Trophoblast cell (in vitro differentiated cells and primary cell): ENCODE data around the gene CCNK.

Experiments used
- DNase-seq, 2 donors: peaks; one replicate each; pipeline ENCODE4 v3.0.0-alpha.2; 2016
- H2AFZ ChIP-seq: 2 replicates; pipeline ENCODE4 v1.6.1; 2013; ENCODE audit warnings: low read length, moderate library complexity, mild to moderate bottlenecking; ENCODE audit not compliant: insufficient read depth, poor library complexity
- H2AK5ac ChIP-seq: 2 replicates; pipeline ENCODE4 v1.6.1; 2013; ENCODE audit warnings: mild to moderate bottlenecking, low read length
- H2BK120ac ChIP-seq: 2 replicates; pipeline ENCODE4 v1.6.1; 2013; ENCODE audit warnings: low read length, mild to moderate bottlenecking, moderate library complexity; ENCODE audit not compliant: insufficient read depth, poor library complexity
- H2BK12ac ChIP-seq: 2 replicates; pipeline ENCODE4 v1.6.1; 2013; ENCODE audit warnings: mild to moderate bottlenecking, low read length, moderate library complexity
- H2BK5ac ChIP-seq: 2 replicates; pipeline ENCODE4 v1.6.1; 2013; ENCODE audit warnings: low read length, low read depth, moderate library complexity, mild to moderate bottlenecking; ENCODE audit not compliant: poor library complexity
- H3K14ac ChIP-seq: 2 replicates; pipeline ENCODE4 v1.6.1; 2013; ENCODE audit warnings: mild to moderate bottlenecking, low read length
- H3K18ac ChIP-seq: 2 replicates; pipeline ENCODE4 v1.6.1; 2013; ENCODE audit warnings: mild to moderate bottlenecking, low read length
- H3K23ac ChIP-seq: 2 replicates; pipeline ENCODE4 v1.6.1; 2013; ENCODE audit warnings: low read length
- H3K27ac ChIP-seq: 2 replicates; pipeline ENCODE4 v1.5.1; 2013; ENCODE audit warnings: low read depth, mild to moderate bottlenecking, inconsistent platforms, low read length, moderate library complexity
- H3K27me3 ChIP-seq: 2 replicates; pipeline ENCODE4 v1.6.1; 2013; ENCODE audit warnings: inconsistent platforms, mild to moderate bottlenecking, low read length, moderate library complexity; ENCODE audit not compliant: insufficient read depth
- H3K36me3 ChIP-seq, 2 experiments: 1 replicate in 1 of 2; 2 replicates in 1 of 2; pipeline ENCODE4 v1.6.1; 2013; ENCODE audit warnings: low read length in 2 of 2, mild to moderate bottlenecking in 2 of 2, moderate library complexity in 1 of 2; ENCODE audit not compliant: insufficient read depth in 2 of 2, control insufficient read depth in 1 of 2
- H3K4ac ChIP-seq: 2 replicates; pipeline ENCODE4 v1.6.1; 2013; ENCODE audit warnings: low read depth, mild to moderate bottlenecking, low read length, moderate library complexity
- H3K4me1 ChIP-seq, 2 experiments: 1 replicate in 1 of 2; 2 replicates in 1 of 2; pipeline ENCODE4 v1.6.1; 2013; ENCODE audit warnings: low read length in 2 of 2, mild to moderate bottlenecking in 2 of 2, moderate library complexity in 1 of 2; ENCODE audit not compliant: insufficient read depth in 2 of 2, control insufficient read depth in 1 of 2
- H3K4me2 ChIP-seq: 2 replicates; pipeline ENCODE4 v1.6.1; 2013; ENCODE audit warnings: inconsistent platforms, mild to moderate bottlenecking, low read length, moderate library complexity
- H3K4me3 ChIP-seq: 2 replicates; pipeline ENCODE4 v1.5.1; 2013; ENCODE audit warnings: mild to moderate bottlenecking, low read depth, low read length, inconsistent platforms
- H3K79me1 ChIP-seq: one replicate; pipeline ENCODE4 v1.6.1; 2013; ENCODE audit warnings: low read length
- H3K79me2 ChIP-seq: 2 replicates; pipeline ENCODE4 v1.6.1; 2013; ENCODE audit warnings: low read length, mild to moderate bottlenecking; ENCODE audit not compliant: control insufficient read depth, insufficient read depth, poor library complexity
- H3K9ac ChIP-seq: 2 replicates; pipeline ENCODE4 v1.6.1; 2013; ENCODE audit warnings: mild to moderate bottlenecking, low read length
- H3K9me3 ChIP-seq: 2 replicates; pipeline ENCODE4 v1.6.1; 2013; ENCODE audit warnings: low read depth, mild to moderate bottlenecking, control low read depth, inconsistent platforms, low read length; ENCODE audit not compliant: insufficient read depth
- H4K12ac ChIP-seq: 2 replicates; pipeline ENCODE4 v1.6.1; 2013; ENCODE audit warnings: low read depth, mild to moderate bottlenecking, low read length, moderate library complexity
- H4K8ac ChIP-seq: 2 replicates; pipeline ENCODE4 v1.6.1; 2013; ENCODE audit warnings: low read depth, mild to moderate bottlenecking, low read length, moderate library complexity
- H4K91ac ChIP-seq: one replicate; pipeline ENCODE4 v1.6.1; 2013; ENCODE audit warnings: low read depth, mild to moderate bottlenecking, low read length, moderate library complexity
- WGBS: extraction: QIAGEN DNeasy Blood & Tissue Kit; methylation state at CpG from one replicate; pipeline ENCODE4 v1.1.7; 2013; ENCODE audit warnings: missing lambda C conversion rate; ENCODE audit not compliant: insufficient read length, insufficient coverage; ENCODE audit errors: extremely low coverage; 5-methylcytosine and 5-hydroxymethylcytosine counted together

Gene CCNK

GRCh38 chr14:99497341-99497740 lies 16.1 kb downstream of the CCNK start:
- WGBS, result no CpG with 5 or more reads among the region's 2 CpGs
- Histone ChIP-seq H3K23ac (no peak overlapping the region), H2AFZ (no peak overlapping the region), H3K4me3 (no peak overlapping the region), H2AK5ac (no peak overlapping the region), H3K36me3 (peaks cover 22 to 59% of the 10 kb centered on the region in 2 experiments), H4K12ac (no peak overlapping the region), H3K4me2 (no peak overlapping the region), H3K4me1 (no peaks in the 10 kb centered on the region), H2BK12ac (no peak overlapping the region), H2BK5ac (no peak overlapping the region), H3K79me1 (no peaks in the 10 kb centered on the region), H2BK120ac (no peak overlapping the region), H3K4ac (no peak overlapping the region), H4K91ac (no peak overlapping the region), H3K9me3 (no peaks in the 10 kb centered on the region), H3K9ac (no peak overlapping the region), H3K27ac (no peak overlapping the region), H3K27me3 (no peaks in the 10 kb centered on the region), H4K8ac (no peak overlapping the region), H3K79me2 (no peaks in the 10 kb centered on the region), H3K18ac (no peak overlapping the region), H3K14ac (no peak overlapping the region)
- no peak for DNase-seq

GRCh38 chr14:99497894-99498293 lies 16.7 kb downstream of the CCNK start:
- Histone ChIP-seq H4K91ac (no peak overlapping the region), H4K12ac (no peak overlapping the region), H3K23ac (no peak overlapping the region), H3K4me3 (no peak overlapping the region), H3K4ac (no peak overlapping the region), H3K4me1 (no peaks in the 10 kb centered on the region), H3K79me2 (no peaks in the 10 kb centered on the region), H3K27ac (no peak overlapping the region), H2AFZ (no peak overlapping the region), H2AK5ac (no peak overlapping the region), H3K14ac (no peak overlapping the region), H3K9ac (no peak overlapping the region), H2BK120ac (no peak overlapping the region), H3K9me3 (peaks cover 2% of the 10 kb centered on the region), H2BK12ac (no peak overlapping the region), H3K79me1 (no peaks in the 10 kb centered on the region), H3K4me2 (no peak overlapping the region), H3K27me3 (no peaks in the 10 kb centered on the region), H4K8ac (no peak overlapping the region), H2BK5ac (no peak overlapping the region), H3K36me3 (peaks cover 23 to 60% of the 10 kb centered on the region in 2 experiments), H3K18ac (peak overlapping the region; percentile 29)
- DNase-seq, result no peak
- WGBS, result no CpG with 5 or more reads among the region's 3 CpGs

- H2BK5ac ChIP-seq, result no peak overlapping the region
- no peaks in the 10 kb centered on the region for H3K4me1 ChIP-seq
- no peaks in the 10 kb centered on the region for H3K79me2 ChIP-seq
- H3K14ac ChIP-seq, result no peak overlapping the region
- peaks cover 50 to 69% of the 10 kb centered on the region in 2 experiments for H3K36me3 ChIP-seq
- no peaks in the 10 kb centered on the region for H3K27me3 ChIP-seq
- no peak overlapping the region for H3K27ac ChIP-seq
- no CpG with 5 or more reads among the region's 14 CpGs for WGBS
- H3K4me3 ChIP-seq, result no peak overlapping the region
- H4K12ac ChIP-seq, result no peak overlapping the region
- H3K9me3 ChIP-seq, result peaks cover 4% of the 10 kb centered on the region
- no peak overlapping the region for H2BK120ac ChIP-seq
- no peak overlapping the region for H2AK5ac ChIP-seq
- H3K23ac ChIP-seq, result no peak overlapping the region
- no peak overlapping the region for H4K91ac ChIP-seq
- H2AFZ ChIP-seq, result no peak overlapping the region
- H3K18ac ChIP-seq, result no peak overlapping the region
- H3K79me1 ChIP-seq, result no peaks in the 10 kb centered on the region
- DNase-seq, result no peak
- no peak overlapping the region for H2BK12ac ChIP-seq
- no peak overlapping the region for H3K9ac ChIP-seq
- H3K4me2 ChIP-seq, result no peak overlapping the region
- H4K8ac ChIP-seq, result no peak overlapping the region
- no peak overlapping the region for H3K4ac ChIP-seq
Observed at GRCh38 chr14:99502989-99503421, 21.8 kb downstream of the CCNK start.

GRCh38 chr14:99503848-99504453 lies 22.7 kb downstream of the CCNK start:
- Histone ChIP-seq H3K4me3 (no peak overlapping the region), H3K9ac (no peak overlapping the region), H3K27ac (no peak overlapping the region), H3K9me3 (peaks cover 6% of the 10 kb centered on the region), H4K91ac (no peak overlapping the region), H2BK120ac (no peak overlapping the region), H3K4me2 (no peak overlapping the region), H3K23ac (no peak overlapping the region), H2BK5ac (no peak overlapping the region), H3K36me3 (peaks cover 56 to 70% of the 10 kb centered on the region in 2 experiments), H2BK12ac (no peak overlapping the region), H3K79me1 (no peaks in the 10 kb centered on the region), H3K14ac (no peak overlapping the region), H4K8ac (no peak overlapping the region), H2AFZ (no peak overlapping the region), H3K4ac (no peak overlapping the region), H3K4me1 (no peaks in the 10 kb centered on the region), H3K79me2 (no peaks in the 10 kb centered on the region), H3K27me3 (no peaks in the 10 kb centered on the region), H4K12ac (no peak overlapping the region), H3K18ac (no peak overlapping the region), H2AK5ac (no peak overlapping the region)
- WGBS, result no CpG with 5 or more reads among the region's 4 CpGs
- DNase-seq, result no peak
